Gastroesophageal sphincter (tissue), 3 donors: Measurements from ENCODE around the gene LRRC42.

Experiments used
- CTCF ChIP-seq, 4 experiments: fragments of 200-600 bp in 2 of 4; fragments of 450-650 bp in 2 of 4; sonication (generic) in 1 of 4; IDR thresholded peaks; one replicate each; pipeline ENCODE4 v1.5.1; 2017 to 2019; ENCODE audit warnings: antibody characterized with exemption in 4 of 4, mild to moderate bottlenecking in 2 of 4, moderate library complexity in 2 of 4
- EP300 ChIP-seq: sonication (generic); formaldehyde crosslinking; IDR thresholded peaks from one replicate; pipeline ENCODE4 v1.6.1; 2017; ENCODE audit warnings: antibody characterized with exemption, mild to moderate bottlenecking
- POLR2A ChIP-seq, 2 donors: fragments of 450-650 bp; IDR thresholded peaks; one replicate each; pipeline ENCODE4 v1.6.1; 2017; ENCODE audit warnings: antibody characterized with exemption in 2 of 2, mild to moderate bottlenecking in 2 of 2, moderate library complexity in 1 of 2
- POLR2AphosphoS5 ChIP-seq: sonication (generic); formaldehyde crosslinking; IDR thresholded peaks from one replicate; pipeline ENCODE4 v1.6.1; 2017; ENCODE audit warnings: antibody characterized with exemption

- TF ChIP-seq CTCF (IDR thresholded peaks at IDR 0.05): no peak
- TF ChIP-seq POLR2A (IDR thresholded peaks at IDR 0.05): no peak
- no peak for TF ChIP-seq POLR2AphosphoS5
- TF ChIP-seq EP300: no peak
Observed at GRCh38 chr1:53966794-53967193, 20.6 kb downstream of the LRRC42 start.
